A673 (cell line): ENCODE results near the gene CYP19A1. TPM values are rescaled to one million over a fixed set of nuclear protein-coding genes. Genes with fewer than 3 reads are reported as not detected.

Source experiments
- BruUV-seq: library from RNA; stranded (reverse); fragments of 400-500 nt; replicated peaks from 2 replicates; lab custom pipeline; 2021; lab: Mats Ljungman, UMichigan
- CTCF ChIA-PET: fragments of 300-600 bp; sonication (Branson Sonifier 250); formaldehyde crosslinking; loops from one replicate; lab custom pipeline; 2022; ENCODE audit warnings: antibody characterized with exemption; lab: Charles Lee
- POLR2A ChIA-PET: fragments of 300-600 bp; sonication (Branson Sonifier 250); formaldehyde crosslinking; loops from one replicate; lab custom pipeline; 2022; ENCODE audit warnings: antibody characterized with exemption; ENCODE audit not compliant: low non-redundant PET; lab: Charles Lee
- DNase-seq: peaks from one replicate; pipeline ENCODE4 v3.0.0-alpha.2; 2015; ENCODE audit warnings: low spot score
- H3K27ac ChIP-seq: fragments of 200-600 bp; sonication (generic); 2 replicates; pipeline ENCODE4 v1.5.1; 2016; ENCODE audit warnings: mixed run types, low read depth, mild to moderate bottlenecking, mixed read lengths, antibody characterized with exemption, low read length; ENCODE audit not compliant: poor library complexity, severe bottlenecking
- H3K27me3 ChIP-seq: fragments of 200-600 bp; sonication (generic); replicated peaks from 2 replicates; pipeline ENCODE4 v1.6.1; 2017; ENCODE audit warnings: mixed run types, low read depth, mild to moderate bottlenecking, mixed read lengths, antibody characterized with exemption, low read length; ENCODE audit not compliant: insufficient read depth, poor library complexity
- H3K36me3 ChIP-seq: fragments of 200-600 bp; sonication (generic); 2 replicates; pipeline ENCODE4 v1.6.1; 2016; ENCODE audit warnings: mixed run types, mild to moderate bottlenecking, mixed read lengths, antibody characterized with exemption, low read length; ENCODE audit not compliant: insufficient read depth, poor library complexity, severe bottlenecking
- H3K4me1 ChIP-seq: fragments of 200-600 bp; sonication (generic); 2 replicates; pipeline ENCODE4 v1.6.1; 2017; ENCODE audit warnings: mixed run types, mild to moderate bottlenecking, mixed read lengths, antibody characterized with exemption, low read length; ENCODE audit not compliant: insufficient read depth, poor library complexity, severe bottlenecking
- H3K4me3 ChIP-seq: fragments of 200-600 bp; sonication (generic); 2 replicates; pipeline ENCODE4 v1.5.1; 2016; ENCODE audit warnings: low read depth, mixed run types, mild to moderate bottlenecking, mixed read lengths, low read length; ENCODE audit not compliant: poor library complexity, severe bottlenecking
- H3K9me3 ChIP-seq: fragments of 200-600 bp; sonication (generic); 2 replicates; pipeline ENCODE4 v1.6.1; 2016; ENCODE audit warnings: mixed run types, low read depth, mild to moderate bottlenecking, mixed read lengths, antibody characterized with exemption, low read length; ENCODE audit not compliant: poor library complexity, severe bottlenecking
- EZH2 ChIP-seq: fragments of 200-600 bp; sonication (generic); IDR thresholded peaks from 2 replicates; pipeline ENCODE4 v1.6.1; 2017; ENCODE audit warnings: borderline replicate concordance, low read depth, mild to moderate bottlenecking, mixed read lengths, antibody characterized with exemption, low read length; ENCODE audit not compliant: poor library complexity, severe bottlenecking
- intact Hi-C: fragments of 100-400 bp; cut with micrococcal nuclease; formaldehyde crosslinking; loops from one replicate; pipeline ENCODE4 v1.10.0; 2022; ENCODE audit not compliant: unreplicated experiment
- total RNA-seq: library from RNA; stranded (reverse); gene quantifications from 2 replicates; pipeline ENCODE4 v1.2.3, GENCODE V29; 2021
- TF ChIP-seq, protein P1 (sequence below): fragments of 300-800, 200-600 bp; sonication (generic); conservative IDR thresholded peaks from 2 replicates; pipeline ENCODE4 v1.5.1; 2017; ENCODE audit warnings: low read depth, mild to moderate bottlenecking, antibody characterized with exemption, low read length, moderate library complexity, mixed read lengths

Gene CYP19A1
- total RNA-seq, 1 experiment from 2014 or later: 0.80 TPM

DNA sequence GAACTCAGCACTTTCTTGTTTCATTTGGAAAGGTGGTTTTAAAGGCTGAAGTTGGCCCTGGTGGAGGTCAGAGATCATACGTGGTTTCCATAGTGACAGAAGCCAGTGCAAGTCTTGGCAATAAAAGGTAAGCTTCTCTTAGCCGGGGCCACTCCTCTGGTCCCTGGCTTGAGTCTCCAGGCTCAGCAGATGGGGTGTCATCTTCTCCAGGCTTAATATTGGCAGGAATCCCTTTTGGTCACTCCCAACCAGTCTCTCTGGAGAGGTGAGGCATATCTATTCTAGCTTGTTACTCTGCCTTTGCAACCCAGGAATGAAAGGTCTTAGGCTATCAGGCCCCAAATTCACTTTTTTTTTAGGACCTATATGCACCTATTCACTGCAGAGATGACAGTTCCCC, 4.8 kb downstream of the CYP19A1 start:
- no TSS peak for BruUV-seq
- Histone ChIP-seq H3K4me3 (no peak overlapping the region), H3K9me3 (no peaks in the 10 kb centered on the region), H3K27ac (no peak overlapping the region), H3K4me1 (no peaks in the 10 kb centered on the region), H3K36me3 (no peaks in the 10 kb centered on the region), H3K27me3 (no peaks in the 10 kb centered on the region)
- no peak for TF ChIP-seq EZH2
- TF ChIP-seq, protein P1, sequence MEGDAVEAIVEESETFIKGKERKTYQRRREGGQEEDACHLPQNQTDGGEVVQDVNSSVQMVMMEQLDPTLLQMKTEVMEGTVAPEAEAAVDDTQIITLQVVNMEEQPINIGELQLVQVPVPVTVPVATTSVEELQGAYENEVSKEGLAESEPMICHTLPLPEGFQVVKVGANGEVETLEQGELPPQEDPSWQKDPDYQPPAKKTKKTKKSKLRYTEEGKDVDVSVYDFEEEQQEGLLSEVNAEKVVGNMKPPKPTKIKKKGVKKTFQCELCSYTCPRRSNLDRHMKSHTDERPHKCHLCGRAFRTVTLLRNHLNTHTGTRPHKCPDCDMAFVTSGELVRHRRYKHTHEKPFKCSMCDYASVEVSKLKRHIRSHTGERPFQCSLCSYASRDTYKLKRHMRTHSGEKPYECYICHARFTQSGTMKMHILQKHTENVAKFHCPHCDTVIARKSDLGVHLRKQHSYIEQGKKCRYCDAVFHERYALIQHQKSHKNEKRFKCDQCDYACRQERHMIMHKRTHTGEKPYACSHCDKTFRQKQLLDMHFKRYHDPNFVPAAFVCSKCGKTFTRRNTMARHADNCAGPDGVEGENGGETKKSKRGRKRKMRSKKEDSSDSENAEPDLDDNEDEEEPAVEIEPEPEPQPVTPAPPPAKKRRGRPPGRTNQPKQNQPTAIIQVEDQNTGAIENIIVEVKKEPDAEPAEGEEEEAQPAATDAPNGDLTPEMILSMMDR: no peak
- no peak for DNase-seq
- intact Hi-C loops: no loop called here
- ChIA-PET CTCF (no interaction called here), POLR2A (no interaction called here)

DNA sequence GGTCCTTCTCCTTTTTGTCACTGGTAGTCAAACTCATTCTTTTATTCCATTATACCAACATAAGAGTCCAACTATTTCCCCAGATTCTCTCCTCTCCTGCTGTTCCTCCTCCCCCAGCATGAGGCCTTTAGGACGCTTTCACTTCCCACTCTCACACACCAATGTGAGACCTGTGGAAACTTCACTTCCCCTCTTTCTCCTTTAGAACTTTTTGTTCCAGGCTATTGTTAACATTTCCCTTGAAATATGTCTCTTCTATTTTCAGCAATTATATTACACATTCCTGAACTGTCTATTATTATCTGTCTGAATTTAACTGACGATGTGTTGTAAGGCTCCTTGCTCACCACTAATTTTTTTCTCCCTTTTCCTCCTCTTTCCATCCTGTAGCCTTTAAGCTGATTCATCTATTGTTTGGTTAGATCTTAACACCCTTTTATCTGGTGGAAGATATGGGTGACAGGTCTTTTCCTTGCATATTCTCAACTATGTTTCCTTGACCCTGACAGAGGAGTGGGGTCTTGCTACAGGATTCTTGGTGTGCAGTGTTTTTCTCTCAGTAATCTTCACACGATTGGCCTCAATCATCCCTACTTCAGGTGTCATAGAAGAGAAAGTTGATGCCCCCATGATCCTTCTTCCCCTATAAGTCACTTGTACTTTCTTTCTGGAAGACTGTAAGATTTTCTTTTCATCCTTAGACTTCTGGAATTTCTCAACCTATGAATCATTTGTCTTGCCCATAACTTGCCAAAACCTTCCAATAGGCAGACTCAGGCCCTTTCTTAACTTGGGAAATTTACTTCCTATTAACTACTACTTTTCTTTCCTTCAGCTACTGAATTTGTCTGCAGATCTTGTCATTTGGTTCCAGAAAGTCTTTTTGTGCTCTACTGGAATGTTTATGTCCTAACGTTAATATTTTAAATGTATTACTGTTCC, 5.9 kb downstream of the CYP19A1 start:
- Histone ChIP-seq H3K4me1 (no peaks in the 10 kb centered on the region), H3K36me3 (no peaks in the 10 kb centered on the region), H3K9me3 (no peaks in the 10 kb centered on the region), H3K4me3 (no peak overlapping the region), H3K27ac (no peak overlapping the region), H3K27me3 (no peaks in the 10 kb centered on the region)
- BruUV-seq: no TSS peak
- TF ChIP-seq, protein P1: no peak
- TF ChIP-seq EZH2: no peak
- POLR2A ChIA-PET: no interaction called here
- CTCF ChIA-PET: no interaction called here
- no peak for DNase-seq
- intact Hi-C loops: no loop called here

DNA sequence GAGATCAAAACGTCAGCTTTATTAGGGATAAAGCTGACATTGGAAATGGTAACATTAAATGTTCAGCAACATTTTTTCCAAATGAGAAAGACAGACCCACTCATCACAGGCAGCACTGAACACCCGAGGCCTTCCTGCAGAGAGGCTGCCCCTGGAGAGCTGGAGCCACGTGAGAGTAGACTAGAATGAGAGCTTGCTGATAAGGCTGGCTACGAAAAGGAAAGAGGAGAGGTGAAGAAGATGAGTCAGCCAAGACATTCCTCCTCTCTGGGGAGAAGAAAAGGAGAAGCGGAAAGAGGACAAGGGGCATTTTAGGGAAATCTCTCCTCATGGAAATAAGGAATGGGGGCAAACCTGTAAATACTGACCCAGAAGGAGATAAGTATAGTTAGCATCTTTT, 7.3 kb downstream of the CYP19A1 start:
- no peaks in the 10 kb centered on the region for H3K27me3 ChIP-seq
- H3K27ac ChIP-seq: no peak overlapping the region
- no peaks in the 10 kb centered on the region for H3K9me3 ChIP-seq
- DNase-seq: no peak
- no peaks in the 10 kb centered on the region for H3K36me3 ChIP-seq
- no peak overlapping the region for H3K4me3 ChIP-seq
- TF ChIP-seq, protein P1: no peak
- TF ChIP-seq EZH2: no peak
- intact Hi-C loops: no loop called here
- no peaks in the 10 kb centered on the region for H3K4me1 ChIP-seq
- no TSS peak for BruUV-seq
- ChIA-PET POLR2A (no interaction called here), CTCF (no interaction called here)
